Neural crest cell (in vitro differentiated cells): Measurements from ENCODE around the gene COL5A1. TPM values are rescaled to one million over a fixed set of nuclear protein-coding genes. Genes with fewer than 3 reads are reported as not detected.
A peak's percentile ranks its signal among the peaks of the same experiment; 100 is the strongest.

Experiments
- DNase-seq: peaks from one replicate; pipeline ENCODE4 v3.0.0; 2021; ENCODE audit warnings: low read depth, mixed read lengths, low spot score
- H3K27ac Mint-ChIP-seq: one replicate; pipeline ENCODE4 v1.8.0; 2021; ENCODE audit warnings: mild to moderate bottlenecking, mixed read lengths; ENCODE audit not compliant: unreplicated experiment
- H3K27me3 Mint-ChIP-seq: 2 replicates; pipeline ENCODE4 v1.8.0; 2021; ENCODE audit warnings: low read depth, mild to moderate bottlenecking, mixed read lengths
- H3K36me3 Mint-ChIP-seq: 2 replicates; pipeline ENCODE4 v1.8.0; 2021; ENCODE audit warnings: low read depth, mild to moderate bottlenecking, mixed read lengths
- H3K4me1 Mint-ChIP-seq: 2 replicates; pipeline ENCODE4 v1.8.0; 2021; ENCODE audit warnings: mixed read lengths
- H3K4me3 Mint-ChIP-seq: one replicate; pipeline ENCODE4 v1.8.0; 2021; ENCODE audit warnings: mild to moderate bottlenecking, mixed read lengths
- H3K9me3 Mint-ChIP-seq: 2 replicates; pipeline ENCODE4 v1.8.0; 2021; ENCODE audit warnings: mixed read lengths
- total RNA-seq: library from RNA; stranded (reverse); gene quantifications from 2 replicates; pipeline ENCODE4 v1.2.1, GENCODE V29; 2021
- TF ChIP-seq, protein P1 (sequence below): fragments of 200-600 bp; sonication (generic); conservative IDR thresholded peaks from 2 replicates; pipeline ENCODE4 v1.5.0; 2021; ENCODE audit warnings: antibody characterized with exemption, mild to moderate bottlenecking

Gene COL5A1
- total RNA-seq, 1 donor from 2014 or later = 19.4 TPM

DNA sequence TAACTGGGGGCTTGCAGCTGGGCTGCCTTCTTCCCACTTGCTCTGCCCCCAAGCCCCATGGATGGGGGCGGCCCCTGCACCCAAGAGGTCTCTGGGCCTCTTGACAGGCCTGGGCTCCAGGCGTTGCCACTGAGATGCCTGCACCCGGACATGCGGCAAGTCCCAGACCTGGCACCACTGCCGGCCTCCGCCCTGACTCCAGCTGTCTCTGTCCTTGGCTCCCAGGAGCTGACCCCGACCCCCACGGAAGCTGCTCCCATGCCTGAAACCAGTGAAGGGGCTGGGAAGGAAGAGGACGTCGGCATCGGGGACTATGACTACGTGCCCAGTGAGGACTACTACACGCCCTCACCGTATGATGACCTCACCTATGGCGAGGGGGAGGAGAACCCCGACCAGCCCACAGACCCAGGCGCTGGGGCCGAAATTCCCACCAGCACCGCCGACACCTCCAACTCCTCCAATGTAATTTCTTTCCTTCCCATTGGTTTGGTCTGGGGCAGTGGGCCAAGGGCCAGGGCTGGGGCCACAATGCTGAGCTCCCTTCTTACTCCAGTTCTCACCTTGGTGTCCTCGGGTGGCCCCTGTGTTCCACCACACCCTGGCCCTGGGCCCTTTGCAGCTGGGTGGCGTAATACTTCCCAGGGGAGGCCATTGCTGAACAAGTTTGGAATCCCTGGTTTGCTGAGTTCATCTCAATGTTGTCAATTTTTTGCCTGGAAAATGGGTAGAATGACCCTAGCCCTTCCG lies 88.6 kb downstream of the COL5A1 start:
- no peaks in the 10 kb centered on the region for H3K9me3 Mint-ChIP-seq
- H3K36me3 Mint-ChIP-seq = no peaks in the 10 kb centered on the region

GRCh38 chr9:134730761-134731496 lies 89.3 kb downstream of the COL5A1 start:
- no peaks in the 10 kb centered on the region for H3K27me3 Mint-ChIP-seq
- H3K27ac Mint-ChIP-seq = no peak overlapping the region
- H3K4me3 Mint-ChIP-seq = no peak overlapping the region
- H3K4me1 Mint-ChIP-seq = no peaks in the 10 kb centered on the region
- TF ChIP-seq, protein P1, sequence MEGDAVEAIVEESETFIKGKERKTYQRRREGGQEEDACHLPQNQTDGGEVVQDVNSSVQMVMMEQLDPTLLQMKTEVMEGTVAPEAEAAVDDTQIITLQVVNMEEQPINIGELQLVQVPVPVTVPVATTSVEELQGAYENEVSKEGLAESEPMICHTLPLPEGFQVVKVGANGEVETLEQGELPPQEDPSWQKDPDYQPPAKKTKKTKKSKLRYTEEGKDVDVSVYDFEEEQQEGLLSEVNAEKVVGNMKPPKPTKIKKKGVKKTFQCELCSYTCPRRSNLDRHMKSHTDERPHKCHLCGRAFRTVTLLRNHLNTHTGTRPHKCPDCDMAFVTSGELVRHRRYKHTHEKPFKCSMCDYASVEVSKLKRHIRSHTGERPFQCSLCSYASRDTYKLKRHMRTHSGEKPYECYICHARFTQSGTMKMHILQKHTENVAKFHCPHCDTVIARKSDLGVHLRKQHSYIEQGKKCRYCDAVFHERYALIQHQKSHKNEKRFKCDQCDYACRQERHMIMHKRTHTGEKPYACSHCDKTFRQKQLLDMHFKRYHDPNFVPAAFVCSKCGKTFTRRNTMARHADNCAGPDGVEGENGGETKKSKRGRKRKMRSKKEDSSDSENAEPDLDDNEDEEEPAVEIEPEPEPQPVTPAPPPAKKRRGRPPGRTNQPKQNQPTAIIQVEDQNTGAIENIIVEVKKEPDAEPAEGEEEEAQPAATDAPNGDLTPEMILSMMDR = no peak
- no peaks in the 10 kb centered on the region for H3K9me3 Mint-ChIP-seq
- DNase-seq = no peak
- H3K36me3 Mint-ChIP-seq = no peaks in the 10 kb centered on the region

More for the DNA sequence above, 88.6 kb downstream of the COL5A1 start:
- H3K4me1 Mint-ChIP-seq = no peaks in the 10 kb centered on the region
- H3K4me3 Mint-ChIP-seq = no peak overlapping the region
- no peak for DNase-seq
- H3K27ac Mint-ChIP-seq = no peak overlapping the region
- TF ChIP-seq, protein P1 = no peak
- H3K27me3 Mint-ChIP-seq = no peaks in the 10 kb centered on the region

DNA sequence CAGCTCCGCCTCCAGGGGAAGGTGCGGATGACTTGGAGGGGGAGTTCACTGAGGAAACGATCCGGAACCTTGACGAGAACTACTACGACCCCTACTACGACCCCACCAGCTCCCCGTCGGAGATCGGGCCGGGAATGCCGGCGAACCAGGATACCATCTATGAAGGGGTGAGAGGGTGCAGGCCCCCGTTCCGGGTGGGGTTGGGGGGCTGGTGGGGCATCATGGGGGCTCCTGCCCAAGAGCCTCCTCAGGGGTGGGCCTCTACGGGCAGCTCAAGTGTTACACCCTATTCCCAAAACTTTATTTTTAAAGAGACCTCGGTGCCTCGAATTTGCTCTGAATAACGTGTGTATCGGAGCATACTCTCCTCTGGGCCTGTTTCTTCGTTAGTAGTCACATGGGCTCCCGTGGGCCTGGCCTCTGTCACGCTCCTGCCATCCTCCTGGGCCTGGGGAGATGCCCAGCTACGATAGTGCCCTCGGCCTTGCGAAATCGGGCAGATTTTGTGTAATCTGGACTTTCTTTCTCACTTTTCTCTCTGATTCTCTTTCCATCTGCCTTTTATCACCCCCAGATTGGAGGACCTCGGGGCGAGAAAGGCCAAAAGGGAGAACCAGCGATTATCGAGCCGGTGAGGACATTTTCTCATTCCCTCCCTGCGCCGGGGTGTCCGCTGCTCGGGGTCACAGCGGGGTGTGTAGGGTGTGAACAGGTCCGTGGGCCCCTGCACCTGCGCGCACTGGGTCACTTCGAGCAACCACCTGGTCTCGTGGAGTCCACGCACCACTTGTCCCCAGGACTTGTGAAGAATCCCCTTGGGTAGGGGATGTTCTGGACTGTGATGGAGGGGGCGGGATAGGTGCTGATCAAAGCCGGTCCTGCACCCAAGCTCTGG lies 90.1 kb downstream of the COL5A1 start:
- TF ChIP-seq, protein P1 = no peak
- no peaks in the 10 kb centered on the region for H3K4me1 Mint-ChIP-seq
- no peak for DNase-seq
- H3K4me3 Mint-ChIP-seq = no peak overlapping the region
- H3K27ac Mint-ChIP-seq = peak overlapping the region; percentile 19
- no peaks in the 10 kb centered on the region for H3K36me3 Mint-ChIP-seq
- H3K9me3 Mint-ChIP-seq = no peaks in the 10 kb centered on the region
- no peaks in the 10 kb centered on the region for H3K27me3 Mint-ChIP-seq

- TF ChIP-seq, protein P1 = no peak
- Mint-ChIP-seq H3K9me3 (no peaks in the 10 kb centered on the region), H3K36me3 (no peaks in the 10 kb centered on the region), H3K4me1 (no peaks in the 10 kb centered on the region), H3K4me3 (no peak overlapping the region), H3K27me3 (no peaks in the 10 kb centered on the region), H3K27ac (no peak overlapping the region)
- no peak for DNase-seq
Measured at GRCh38 chr9:134732392-134733110, 90.9 kb downstream of the COL5A1 start.
